Measurements from ENCODE around the gene CEACAM1.

- TF ChIP-seq CTCF (IDR thresholded peaks at IDR 0.05): no peak
- no peak for TF ChIP-seq POLR2A (IDR thresholded peaks at IDR 0.05)
- no peak for TF ChIP-seq POLR2AphosphoS5 (IDR thresholded peaks at IDR 0.05)
Measured at GRCh38 chr19:42577016-42577415, 48.7 kb upstream of the CEACAM1 start.
